Stimulated activated CD4-positive, alpha-beta T cell treated with anti-CD3 and anti-CD28 coated beads, TNF-alpha, amount 100 ng/mL, for 1 hour (primary cell): Measurements from ENCODE around the gene PDLIM5.
"Not testable (repeated sequence)": the region's sequence is repeated elsewhere in the genome, so short reads cannot be mapped to it uniquely, and the experiment has no call there.

Experiments
- DNase-seq, 3 donors: peaks; one replicate each; pipeline ENCODE4 v3.0.0-alpha.2; 2020; ENCODE audit warnings: low read depth in 3 of 3, low spot score in 1 of 3

Gene PDLIM5

GRCh38 chr4:94583914-94584641 lies 132.3 kb downstream of the PDLIM5 start:
- no peak for DNase-seq

- no peak for DNase-seq
These were observed 137.4 kb downstream of the PDLIM5 start for GRCh38 chr4:94588896-94589693.

GRCh38 chr4:94590493-94590892 lies 138.8 kb downstream of the PDLIM5 start:
- no peak for DNase-seq

- DNase-seq, result no peak
These were observed 139.5 kb downstream of the PDLIM5 start for GRCh38 chr4:94591289-94591688.

- no peak for DNase-seq
These were observed 143.3 kb downstream of the PDLIM5 start for GRCh38 chr4:94595013-94595412.

GRCh38 chr4:94595880-94596483 lies 144.2 kb downstream of the PDLIM5 start:
- no peak for DNase-seq

GRCh38 chr4:94598758-94599157 lies 147.0 kb downstream of the PDLIM5 start:
- no peak for DNase-seq

GRCh38 chr4:94603170-94603747 lies 151.5 kb downstream of the PDLIM5 start:
- no peak for DNase-seq

GRCh38 chr4:94605241-94605805 lies 153.6 kb downstream of the PDLIM5 start:
- no peak for DNase-seq

- DNase-seq, result no peak
These were observed 158.4 kb downstream of the PDLIM5 start for GRCh38 chr4:94610145-94610544.

- no peak for DNase-seq
These were observed 161.5 kb downstream of the PDLIM5 start for GRCh38 chr4:94613248-94613647.

- no peak for DNase-seq
These were observed 163.7 kb downstream of the PDLIM5 start for GRCh38 chr4:94615451-94615850.

GRCh38 chr4:94621491-94622080 lies 169.8 kb downstream of the PDLIM5 start:
- DNase-seq, result no peak

GRCh38 chr4:94623126-94623911 lies 171.6 kb downstream of the PDLIM5 start:
- DNase-seq, result no peak

- DNase-seq, result no peak
These were observed 175.2 kb downstream of the PDLIM5 start for GRCh38 chr4:94626942-94627341.

- DNase-seq, result not testable (repeated sequence)
These were observed 177.3 kb downstream of the PDLIM5 start for GRCh38 chr4:94629058-94629457.

- DNase-seq, result no peak
These were observed 178.1 kb downstream of the PDLIM5 start for GRCh38 chr4:94629837-94630236.

GRCh38 chr4:94634271-94634670 lies 182.5 kb downstream of the PDLIM5 start:
- DNase-seq, result no peak

- no peak for DNase-seq
These were observed 183.4 kb downstream of the PDLIM5 start for GRCh38 chr4:94635177-94635576.

GRCh38 chr4:94636004-94636403 lies 184.3 kb downstream of the PDLIM5 start:
- DNase-seq, result no peak
